ENCODE results near the gene BBS9. TPM values are rescaled to one million over a fixed set of nuclear protein-coding genes. Genes with fewer than 3 reads are reported as not detected.

The BBS9 gene
- total and polyA plus RNA-seq, 9 of the 15 experiments (the other 6 are each of a cell fraction or from before 2014, with no cell fraction given) = 0.77 to 3.3 (median 2.4) TPM

GRCh38 chr7:33192695-33193291, 63.4 kb downstream of the BBS9 start:
- BruUV-seq (replicated peaks) = no TSS peak
- Histone ChIP-seq H3K4me3 (no peak overlapping the region), H3K4me1 (replicated peaks in 1 of 2; ENCODE audit: control insufficient read depth in 2 of 2, insufficient read depth in 2 of 2, low read length in 2 of 2) (no peaks in the 10 kb centered on the region), H2AFZ (ENCODE audit: low read depth, low read length) (no peak overlapping the region), H3K9me3 (replicated peaks; ENCODE audit: control insufficient read depth, insufficient read depth, low read depth, low read length) (0 out of 2 replicates have a peak, but pooled peaks cover 3% of the 10 kb centered on the region), H3K27me3 (ENCODE audit: control insufficient read depth in 2 of 2, insufficient read depth in 2 of 2, low read length in 2 of 2) (no peaks in the 10 kb centered on the region), H3K79me2 (ENCODE audit: control insufficient read depth, insufficient read depth, low read length) (no peaks in the 10 kb centered on the region), H3K9me1 (ENCODE audit: control insufficient read depth, insufficient read depth, low read length) (no peaks in the 10 kb centered on the region), H3K4me2 (ENCODE audit: insufficient read depth, low read length) (no peak overlapping the region), H3K9ac (ENCODE audit: insufficient read depth in 1 of 2, low read depth in 2 of 2, low read length in 2 of 2) (no peak overlapping the region), H4K20me1 (replicated peaks; ENCODE audit: control insufficient read depth, insufficient read depth, low read length) (no peaks in the 10 kb centered on the region), H3K36me3 (ENCODE audit: control insufficient read depth, insufficient read depth, low read length) (no peaks in the 10 kb centered on the region), H3K27ac (ENCODE audit: extremely low read depth, low read depth, low read length) (no peak overlapping the region)
- ChIA-PET CTCF (ENCODE audit: low intra/inter-chr PET ratio) (no interaction called here), POLR2A (no interaction called here)
- in situ Hi-C loops (cut with MboI) = no loop called here
- DNase-seq (ENCODE audit: extremely low read depth in 1 of 4, low spot score in 3 of 4) (no peak), ATAC-seq (no peak), FAIRE-seq (no peak)
- intact Hi-C loops (cut with micrococcal nuclease) = no loop called here
- 3% methylated on average over 2 of the region's 2 CpGs for WGBS (ENCODE audit: insufficient coverage, low coverage, missing lambda C conversion rate)
- no peak for TF ChIP-seq CBX8 (IDR thresholded peaks at IDR 0.05; ENCODE audit: borderline replicate concordance, extremely low read depth, low read depth, low read length, poor library complexity, severe bottlenecking)
- TF ChIP-seq TFE3 (CRISPR knock-in tag; IDR thresholded peaks at IDR 0.05) = peak; percentile 76
- peak; percentile 47 for TF ChIP-seq USF2 (CRISPR knock-in tag; IDR thresholded peaks at IDR 0.05)
- peak; percentile 46 for TF ChIP-seq RAD51 (IDR thresholded peaks at IDR 0.05; ENCODE audit: borderline replicate concordance, low read depth)

Measured in K562 (cell line).